GM19023 (cell line): ENCODE results near the gene ULK4.
A peak's percentile ranks its signal among the peaks of the same experiment; 100 is the strongest.
"Not testable (repeated sequence)": the region's sequence is repeated elsewhere in the genome, so short reads cannot be mapped to it uniquely, and the experiment has no call there.

Experiments used
- ATAC-seq: cut with Tn5 transposase; IDR thresholded peaks from one replicate; pipeline ENCODE4 v1.9.1; 2021; ENCODE audit warnings: mild to moderate bottlenecking, moderate library complexity; ENCODE audit not compliant: unreplicated experiment

The ULK4 gene

DNA sequence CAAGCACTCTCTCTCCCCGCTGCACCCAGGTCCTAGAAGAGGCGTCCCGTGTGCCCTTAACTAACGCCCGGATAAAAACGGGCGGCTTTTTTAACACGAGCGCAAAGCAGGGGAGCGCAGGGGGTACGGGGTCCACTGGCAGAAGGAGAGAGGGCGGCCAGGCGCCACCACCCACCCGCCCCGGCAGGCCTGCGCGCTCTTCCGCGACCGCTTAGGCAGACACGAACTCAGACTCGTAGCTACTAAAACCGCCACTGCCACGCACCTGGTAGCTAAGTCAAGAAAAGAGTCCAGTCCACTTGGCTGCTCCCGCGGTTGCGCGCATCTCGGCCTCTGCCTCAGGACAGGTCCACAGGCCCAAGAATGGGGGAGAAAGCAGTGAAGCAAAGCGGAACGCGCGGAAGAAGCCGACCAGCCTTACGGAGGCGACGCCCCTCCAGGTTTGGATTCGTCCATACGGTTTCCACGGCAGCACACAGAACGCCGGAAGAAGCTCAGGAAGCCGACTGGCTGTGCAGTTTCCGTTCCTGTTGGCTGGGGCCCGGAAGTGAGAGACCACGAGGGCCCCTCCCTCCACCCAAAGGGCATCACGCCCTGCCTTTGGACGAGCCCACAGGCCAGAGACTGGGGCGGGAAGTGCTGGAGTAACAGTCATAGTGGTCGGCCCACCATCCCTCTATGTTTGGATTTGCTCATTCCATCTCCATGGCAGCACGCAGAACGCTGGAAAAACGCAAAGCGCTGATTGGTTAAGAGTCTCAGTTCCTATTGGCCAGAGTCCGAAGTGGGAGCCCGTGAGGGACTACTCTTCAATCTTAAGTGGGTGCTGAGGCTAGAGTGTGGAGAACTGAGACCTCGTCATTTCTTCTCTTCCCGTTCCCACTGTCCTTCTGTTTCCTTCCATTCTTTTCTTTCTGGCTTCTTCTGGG lies at the start of gene ULK4:
ULK4 (minus strand) TSS at position 353 of the 929 bp plus-strand sequence. CDS start 7,344 bp downstream, outside the sequence.
- peak; percentile 94 for ATAC-seq

- ATAC-seq, result no peak
Measured at GRCh38 chr3:42010530-42010929, 48.6 kb upstream of the ULK4 start.

GRCh38 chr3:42009456-42009855 lies 47.6 kb upstream of the ULK4 start:
- no peak for ATAC-seq

DNA sequence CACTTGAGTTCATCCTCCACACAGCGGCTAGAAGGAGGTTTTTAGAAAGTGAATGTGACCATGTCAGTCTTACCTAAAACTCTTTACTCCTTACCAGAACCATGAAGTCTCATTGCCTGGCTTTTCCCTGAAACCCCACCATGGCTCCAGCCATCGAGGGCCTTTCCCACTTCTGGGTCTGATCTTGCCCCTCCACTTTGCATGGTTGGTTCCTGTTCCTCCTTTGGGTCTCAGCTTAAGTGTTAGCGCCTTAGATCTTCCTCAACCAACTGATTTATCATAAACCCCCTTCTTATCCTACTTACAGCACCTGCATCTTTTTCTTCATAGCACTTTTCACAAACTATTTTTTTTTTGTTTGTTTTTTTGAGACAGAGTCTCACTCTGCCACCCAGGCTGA lies 45.9 kb upstream of the ULK4 start:
- ATAC-seq, result no peak

- ATAC-seq, result no peak
Measured at GRCh38 chr3:42005401-42005800, 43.5 kb upstream of the ULK4 start.

- ATAC-seq, result no peak
Measured at GRCh38 chr3:42002790-42003189, 40.9 kb upstream of the ULK4 start.

DNA sequence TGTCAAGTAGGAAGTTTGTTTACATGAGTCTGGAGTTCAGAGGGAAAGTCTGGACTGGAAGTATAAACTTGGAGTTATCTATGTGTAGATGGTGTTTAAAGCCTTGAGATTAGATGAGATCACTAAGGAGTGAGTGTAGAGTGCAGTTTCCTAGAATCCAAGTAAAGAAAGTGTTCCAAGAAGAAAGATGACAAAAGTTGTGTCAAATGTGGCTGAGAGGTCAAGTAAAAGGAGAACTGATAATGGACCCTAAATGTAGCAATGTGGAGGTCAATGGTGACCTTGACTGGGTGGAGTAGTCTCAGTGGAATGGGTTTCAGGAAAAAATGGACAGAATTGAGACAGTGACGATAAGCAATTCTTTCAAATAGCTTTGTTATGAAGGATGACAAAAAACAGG lies 39.9 kb upstream of the ULK4 start:
- ATAC-seq, result no peak

DNA sequence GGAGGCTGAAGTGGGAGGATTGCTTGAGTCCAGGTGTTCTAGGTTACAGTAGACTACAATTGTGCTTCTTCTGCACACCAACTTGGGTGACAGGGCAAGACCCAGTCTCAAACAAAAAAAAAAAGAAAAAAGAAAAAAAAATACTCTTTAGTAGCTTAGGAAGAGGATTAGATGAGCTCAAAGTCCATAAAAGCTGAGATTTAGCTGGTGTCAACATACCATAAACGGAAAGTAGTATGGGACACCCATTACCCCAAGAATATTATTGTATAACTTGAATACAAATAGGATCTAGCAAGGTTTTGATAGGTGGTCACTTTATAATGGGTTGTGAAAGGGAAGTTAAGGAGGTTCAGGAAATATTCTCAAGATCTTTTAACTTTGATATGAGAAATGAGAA lies 38.0 kb upstream of the ULK4 start:
- no peak for ATAC-seq

DNA sequence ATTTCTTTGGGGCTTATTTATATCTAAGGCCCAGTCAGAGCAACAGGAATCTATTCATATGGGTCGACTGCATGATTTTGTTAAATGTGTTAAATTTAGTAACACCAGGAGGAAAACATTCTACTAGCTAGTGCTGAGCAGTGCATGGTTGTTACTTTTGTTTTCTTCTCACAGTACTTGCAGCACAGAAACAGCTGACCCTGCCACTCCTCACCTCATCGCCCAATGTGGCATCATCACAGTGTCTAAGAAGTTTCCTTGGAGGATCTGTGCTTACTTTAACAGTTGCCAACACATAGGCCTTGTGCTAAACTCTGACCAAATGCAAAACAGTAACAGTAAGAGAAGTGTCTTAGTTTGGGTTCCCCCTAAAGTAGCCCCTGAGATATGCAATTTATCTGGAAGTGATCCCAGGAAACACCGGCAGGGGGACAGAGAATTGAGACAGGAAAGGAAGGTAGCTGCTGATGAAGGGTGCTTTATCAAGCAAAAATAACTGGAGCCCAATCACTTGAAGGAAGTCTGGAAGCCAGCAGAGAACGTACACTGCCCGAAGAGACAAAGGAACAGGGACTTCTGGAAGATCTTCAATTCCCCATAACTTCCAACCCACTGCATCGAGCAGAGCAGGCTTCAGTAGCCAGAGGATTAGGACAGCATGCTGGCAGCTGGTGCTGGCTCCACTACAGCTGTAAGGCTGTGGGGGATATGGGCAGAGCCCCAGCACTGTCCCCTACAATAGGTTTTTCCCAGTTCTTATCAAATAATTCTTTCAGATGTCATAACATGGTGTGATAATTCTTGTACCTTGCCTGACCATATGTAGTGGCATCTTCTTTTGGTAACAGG lies 36.0 kb upstream of the ULK4 start:
- no peak for ATAC-seq

- ATAC-seq, result no peak
Measured at GRCh38 chr3:41991437-41991836, 29.5 kb upstream of the ULK4 start.

DNA sequence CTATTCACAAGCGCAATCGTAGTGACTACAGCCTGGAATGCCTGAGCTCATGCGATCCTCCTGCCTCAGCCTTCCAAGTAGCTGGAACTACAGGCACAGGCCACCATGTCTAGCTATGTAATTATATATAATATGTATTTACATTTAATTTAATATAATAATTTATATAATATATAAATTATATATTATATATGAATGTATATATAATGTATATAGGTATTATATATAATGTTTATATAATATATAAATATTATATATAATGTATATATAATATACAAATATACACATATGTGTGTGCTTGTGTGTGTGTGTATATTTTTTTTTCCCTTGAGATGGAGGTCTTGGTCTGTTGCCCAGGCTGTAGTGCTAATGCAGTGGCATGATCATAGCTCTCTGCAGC lies 27.6 kb upstream of the ULK4 start:
- no peak for ATAC-seq

DNA sequence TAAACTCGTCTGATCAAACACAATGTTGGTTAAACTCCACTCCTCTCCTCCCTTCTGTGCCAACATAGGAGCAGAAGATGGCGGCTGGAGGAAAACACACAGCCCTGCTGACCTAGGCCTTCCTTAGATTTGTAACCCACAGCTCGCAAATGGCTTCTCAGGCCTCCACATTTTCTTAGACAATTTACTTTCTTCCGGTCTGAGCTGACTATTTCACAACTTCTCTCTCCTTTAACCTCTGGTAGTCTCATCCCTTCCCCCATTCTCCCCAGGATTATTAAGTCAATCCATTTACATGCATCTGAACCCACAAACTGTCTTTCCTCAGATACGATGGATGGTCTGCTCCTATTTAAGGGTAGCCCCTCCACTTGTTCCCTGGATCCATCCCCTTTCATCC lies 25.7 kb upstream of the ULK4 start:
- ATAC-seq, result no peak

DNA sequence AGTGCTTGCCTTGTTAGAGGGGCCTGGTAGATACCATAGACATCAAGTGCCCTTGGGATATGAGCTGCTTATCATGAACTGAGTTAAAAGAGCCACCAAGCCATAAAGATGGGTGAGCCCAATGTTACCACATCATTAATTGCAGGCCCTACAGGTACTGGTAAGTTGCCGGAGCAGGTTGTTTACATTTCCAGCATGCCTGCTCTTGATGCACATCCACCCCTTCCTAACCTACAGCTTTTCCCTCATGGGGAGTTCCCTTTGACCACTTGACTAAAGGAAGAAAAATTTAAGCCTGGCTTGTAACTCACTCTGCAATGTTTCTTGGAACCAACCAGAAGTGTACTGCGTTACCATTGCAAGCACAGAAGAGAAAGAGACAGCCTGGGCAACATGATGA lies 24.7 kb upstream of the ULK4 start:
- ATAC-seq, result no peak

- ATAC-seq, result no peak
Measured at GRCh38 chr3:41985018-41985417, 23.1 kb upstream of the ULK4 start.

GRCh38 chr3:41983091-41983490 lies 21.2 kb upstream of the ULK4 start:
- not testable (repeated sequence) for ATAC-seq

- ATAC-seq, result not testable (repeated sequence)
Measured at GRCh38 chr3:41977401-41977800, 15.5 kb upstream of the ULK4 start.

DNA sequence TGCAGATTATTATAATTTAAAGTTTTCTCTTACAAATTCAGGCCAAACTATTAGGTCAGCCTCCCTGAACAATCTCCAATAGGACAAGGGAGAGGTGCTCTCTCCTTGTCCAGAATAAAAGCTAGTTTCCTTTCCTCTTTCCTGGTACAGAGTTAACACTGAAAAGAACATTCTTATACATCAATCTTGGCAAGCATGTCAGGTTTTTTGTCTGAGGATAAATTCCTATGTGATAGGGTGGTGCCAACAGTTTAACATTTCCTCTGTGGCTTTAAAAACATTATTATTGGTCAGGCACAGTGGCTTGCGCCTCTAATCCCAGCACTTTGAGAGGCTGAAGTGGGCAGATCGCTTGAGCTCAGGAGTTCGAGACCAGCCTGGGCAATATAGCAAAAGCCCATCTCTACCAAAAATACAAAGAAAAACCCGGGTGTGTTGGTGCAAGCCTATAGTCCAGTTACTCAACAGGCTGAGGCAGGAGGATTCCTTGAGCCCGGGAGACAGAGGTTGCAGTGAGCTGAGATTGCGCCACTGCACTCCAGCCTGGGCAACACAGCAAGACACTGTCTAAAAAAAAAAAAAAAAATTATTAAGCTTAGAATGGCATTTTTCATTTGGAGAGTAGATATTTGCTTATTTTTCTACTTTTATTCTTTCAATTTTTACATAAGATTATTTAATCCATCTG lies 13.7 kb upstream of the ULK4 start:
- no peak for ATAC-seq

DNA sequence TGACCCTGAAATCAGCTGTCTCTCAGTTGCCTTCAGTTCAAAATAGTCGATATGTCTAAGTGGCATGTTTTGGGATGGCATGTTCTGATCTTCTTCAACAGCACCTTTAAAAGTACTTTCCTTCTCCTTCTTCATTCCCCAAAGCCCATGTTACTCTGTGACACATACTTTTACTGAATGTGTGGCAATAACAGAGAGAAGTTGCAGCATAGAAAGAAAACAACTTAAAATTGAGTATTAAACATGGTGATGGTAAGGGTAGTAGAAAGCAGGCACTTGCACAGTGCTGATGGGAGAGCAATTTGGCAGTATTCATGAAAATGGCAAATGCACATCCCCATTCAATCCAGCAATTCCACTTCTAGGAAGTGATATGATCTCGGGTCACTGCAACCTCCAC lies 12.3 kb upstream of the ULK4 start:
- no peak for ATAC-seq

GRCh38 chr3:41972802-41973201 lies 10.9 kb upstream of the ULK4 start:
- no peak for ATAC-seq

GRCh38 chr3:41966206-41966605 lies 4.3 kb upstream of the ULK4 start:
- no peak for ATAC-seq

DNA sequence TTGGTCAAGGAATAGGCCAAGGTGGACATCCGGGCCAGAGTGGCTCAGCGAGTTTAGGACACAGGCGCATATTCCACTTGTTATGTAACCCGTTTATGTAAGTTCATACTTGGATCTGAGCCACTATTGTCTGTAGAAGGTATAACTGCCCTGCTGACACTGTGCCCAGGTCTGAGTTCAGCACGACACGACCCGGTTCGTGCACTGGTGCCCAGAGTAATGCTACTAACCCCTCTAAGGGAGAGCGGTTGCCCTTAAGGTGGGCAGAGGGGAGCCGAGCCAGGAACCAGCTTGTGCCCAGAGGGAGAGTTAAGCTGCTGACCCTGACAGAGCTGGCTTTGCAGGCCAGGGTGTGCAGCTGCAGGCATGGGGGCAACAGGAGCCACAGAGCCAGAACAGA lies 1.9 kb upstream of the ULK4 start:
- ATAC-seq, result no peak
